Measurements from ENCODE around the gene CTCF. TPM values are rescaled to one million over a fixed set of nuclear protein-coding genes. Genes with fewer than 3 reads are reported as not detected.

CTCF gene
- total RNA-seq, 6 experiments from 2014 or later, result 22.6 to 31.1 (median 29.4) TPM

- Mint-ChIP-seq H3K4me3 (no peak overlapping the region), H3K27ac (no peak overlapping the region; the same call in 1 of the 2 replicates), H3K27me3 (ENCODE audit: insufficient read depth) (peaks cover 2% of the 10 kb centered on the region; the same call in 1 of the 2 replicates), H3K36me3 (ENCODE audit: low read depth) (no peaks in the 10 kb centered on the region), H3K9me3 (no peaks in the 10 kb centered on the region), H3K4me1 (ENCODE audit: low read depth) (peaks cover 20% of the 10 kb centered on the region)
- no peak for DNase-seq
- no peak for TF ChIP-seq CTCF (IDR thresholded peaks at IDR 0.05)
Observed at GRCh38 chr16:67551972-67552371, 10.4 kb upstream of the CTCF start.

- Mint-ChIP-seq H3K27ac (no peak overlapping the region; the same call in 1 of the 2 replicates), H3K4me3 (no peak overlapping the region), H3K27me3 (ENCODE audit: insufficient read depth) (peaks cover 2% of the 10 kb centered on the region; the same call in 1 of the 2 replicates), H3K4me1 (ENCODE audit: low read depth) (peaks cover 20% of the 10 kb centered on the region), H3K9me3 (no peaks in the 10 kb centered on the region), H3K36me3 (ENCODE audit: low read depth) (no peaks in the 10 kb centered on the region)
- DNase-seq, result no peak
- TF ChIP-seq CTCF (IDR thresholded peaks at IDR 0.05), result no peak
Observed at GRCh38 chr16:67552476-67552875, 9.8 kb upstream of the CTCF start.

GRCh38 chr16:67555795-67556212 is 6.5 kb upstream of the CTCF start:
- DNase-seq, result peak; percentile 77
- Mint-ChIP-seq H3K27me3 (ENCODE audit: insufficient read depth) (peaks cover 2% of the 10 kb centered on the region; the same call in 1 of the 2 replicates), H3K36me3 (ENCODE audit: low read depth) (no peaks in the 10 kb centered on the region), H3K4me3 (peak overlapping the region; percentile 26), H3K4me1 (ENCODE audit: low read depth) (peaks cover 28% of the 10 kb centered on the region), H3K9me3 (no peaks in the 10 kb centered on the region), H3K27ac (peak overlapping the region; percentile 80)
- no peak for TF ChIP-seq CTCF (IDR thresholded peaks at IDR 0.05)

GRCh38 chr16:67558859-67559258 is 3.5 kb upstream of the CTCF start:
- Mint-ChIP-seq H3K27ac (no peak overlapping the region), H3K36me3 (ENCODE audit: low read depth) (no peaks in the 10 kb centered on the region), H3K4me1 (ENCODE audit: low read depth) (peaks cover 35% of the 10 kb centered on the region), H3K4me3 (no peak overlapping the region), H3K9me3 (no peaks in the 10 kb centered on the region), H3K27me3 (ENCODE audit: insufficient read depth) (no peaks in the 10 kb centered on the region)
- no peak for TF ChIP-seq CTCF (IDR thresholded peaks at IDR 0.05)
- no peak for DNase-seq

- DNase-seq, result no peak
- peak overlapping the region; percentile 87 for H3K27ac Mint-ChIP-seq
- peaks cover 31% of the 10 kb centered on the region for H3K4me1 Mint-ChIP-seq (ENCODE audit: low read depth)
- H3K27me3 Mint-ChIP-seq (ENCODE audit: insufficient read depth), result no peaks in the 10 kb centered on the region
- no peak for TF ChIP-seq CTCF (IDR thresholded peaks at IDR 0.05)
- H3K4me3 Mint-ChIP-seq, result peak overlapping the region; percentile 90
- H3K36me3 Mint-ChIP-seq (ENCODE audit: low read depth), result 0 out of 2 replicates have a peak, but pooled peaks cover 4% of the 10 kb centered on the region
- H3K9me3 Mint-ChIP-seq, result no peaks in the 10 kb centered on the region
Observed at GRCh38 chr16:67560827-67561342, 1.4 kb upstream of the CTCF start.

Data from HFFc6 (cell line).